Trophoblast cell (in vitro differentiated cells and primary cell): ENCODE results near the gene USP34.

Experiments used
- DNase-seq, 2 donors: peaks; one replicate each; pipeline ENCODE4 v3.0.0-alpha.2; 2016
- H2AFZ ChIP-seq: 2 replicates; pipeline ENCODE4 v1.6.1; 2013; ENCODE audit warnings: low read length, moderate library complexity, mild to moderate bottlenecking; ENCODE audit not compliant: insufficient read depth, poor library complexity
- H2AK5ac ChIP-seq: 2 replicates; pipeline ENCODE4 v1.6.1; 2013; ENCODE audit warnings: mild to moderate bottlenecking, low read length
- H2BK120ac ChIP-seq: 2 replicates; pipeline ENCODE4 v1.6.1; 2013; ENCODE audit warnings: low read length, mild to moderate bottlenecking, moderate library complexity; ENCODE audit not compliant: insufficient read depth, poor library complexity
- H2BK12ac ChIP-seq: 2 replicates; pipeline ENCODE4 v1.6.1; 2013; ENCODE audit warnings: mild to moderate bottlenecking, low read length, moderate library complexity
- H2BK5ac ChIP-seq: 2 replicates; pipeline ENCODE4 v1.6.1; 2013; ENCODE audit warnings: low read length, low read depth, moderate library complexity, mild to moderate bottlenecking; ENCODE audit not compliant: poor library complexity
- H3K14ac ChIP-seq: 2 replicates; pipeline ENCODE4 v1.6.1; 2013; ENCODE audit warnings: mild to moderate bottlenecking, low read length
- H3K18ac ChIP-seq: 2 replicates; pipeline ENCODE4 v1.6.1; 2013; ENCODE audit warnings: mild to moderate bottlenecking, low read length
- H3K23ac ChIP-seq: 2 replicates; pipeline ENCODE4 v1.6.1; 2013; ENCODE audit warnings: low read length
- H3K27ac ChIP-seq: 2 replicates; pipeline ENCODE4 v1.5.1; 2013; ENCODE audit warnings: low read depth, mild to moderate bottlenecking, inconsistent platforms, low read length, moderate library complexity
- H3K27me3 ChIP-seq: 2 replicates; pipeline ENCODE4 v1.6.1; 2013; ENCODE audit warnings: inconsistent platforms, mild to moderate bottlenecking, low read length, moderate library complexity; ENCODE audit not compliant: insufficient read depth
- H3K36me3 ChIP-seq, 2 experiments: 1 replicate in 1 of 2; 2 replicates in 1 of 2; pipeline ENCODE4 v1.6.1; 2013; ENCODE audit warnings: low read length in 2 of 2, mild to moderate bottlenecking in 2 of 2, moderate library complexity in 1 of 2; ENCODE audit not compliant: insufficient read depth in 2 of 2, control insufficient read depth in 1 of 2
- H3K4ac ChIP-seq: 2 replicates; pipeline ENCODE4 v1.6.1; 2013; ENCODE audit warnings: low read depth, mild to moderate bottlenecking, low read length, moderate library complexity
- H3K4me1 ChIP-seq, 2 experiments: 1 replicate in 1 of 2; 2 replicates in 1 of 2; pipeline ENCODE4 v1.6.1; 2013; ENCODE audit warnings: low read length in 2 of 2, mild to moderate bottlenecking in 2 of 2, moderate library complexity in 1 of 2; ENCODE audit not compliant: insufficient read depth in 2 of 2, control insufficient read depth in 1 of 2
- H3K4me2 ChIP-seq: 2 replicates; pipeline ENCODE4 v1.6.1; 2013; ENCODE audit warnings: inconsistent platforms, mild to moderate bottlenecking, low read length, moderate library complexity
- H3K4me3 ChIP-seq: 2 replicates; pipeline ENCODE4 v1.5.1; 2013; ENCODE audit warnings: mild to moderate bottlenecking, low read depth, low read length, inconsistent platforms
- H3K79me1 ChIP-seq: one replicate; pipeline ENCODE4 v1.6.1; 2013; ENCODE audit warnings: low read length
- H3K79me2 ChIP-seq: 2 replicates; pipeline ENCODE4 v1.6.1; 2013; ENCODE audit warnings: low read length, mild to moderate bottlenecking; ENCODE audit not compliant: control insufficient read depth, insufficient read depth, poor library complexity
- H3K9ac ChIP-seq: 2 replicates; pipeline ENCODE4 v1.6.1; 2013; ENCODE audit warnings: mild to moderate bottlenecking, low read length
- H3K9me3 ChIP-seq: 2 replicates; pipeline ENCODE4 v1.6.1; 2013; ENCODE audit warnings: low read depth, mild to moderate bottlenecking, control low read depth, inconsistent platforms, low read length; ENCODE audit not compliant: insufficient read depth
- H4K12ac ChIP-seq: 2 replicates; pipeline ENCODE4 v1.6.1; 2013; ENCODE audit warnings: low read depth, mild to moderate bottlenecking, low read length, moderate library complexity
- H4K8ac ChIP-seq: 2 replicates; pipeline ENCODE4 v1.6.1; 2013; ENCODE audit warnings: low read depth, mild to moderate bottlenecking, low read length, moderate library complexity
- H4K91ac ChIP-seq: one replicate; pipeline ENCODE4 v1.6.1; 2013; ENCODE audit warnings: low read depth, mild to moderate bottlenecking, low read length, moderate library complexity
- WGBS: extraction: QIAGEN DNeasy Blood & Tissue Kit; methylation state at CpG from one replicate; pipeline ENCODE4 v1.1.7; 2013; ENCODE audit warnings: missing lambda C conversion rate; ENCODE audit not compliant: insufficient read length, insufficient coverage; ENCODE audit errors: extremely low coverage; 5-methylcytosine and 5-hydroxymethylcytosine counted together

Gene USP34

GRCh38 chr2:61218076-61218816 lies 252.6 kb downstream of the USP34 start:
- Histone ChIP-seq H3K27me3 (no peaks in the 10 kb centered on the region), H2AFZ (no peak overlapping the region), H2AK5ac (no peak overlapping the region), H3K23ac (no peak overlapping the region), H3K79me1 (no peaks in the 10 kb centered on the region), H3K9ac (no peak overlapping the region), H2BK120ac (no peak overlapping the region), H4K12ac (no peak overlapping the region), H3K4ac (no peak overlapping the region), H2BK12ac (no peak overlapping the region), H3K27ac (no peak overlapping the region), H3K4me3 (no peak overlapping the region), H2BK5ac (no peak overlapping the region), H3K9me3 (no peaks in the 10 kb centered on the region), H4K91ac (no peak overlapping the region), H3K36me3 (peaks cover 13 to 19% of the 10 kb centered on the region in 2 experiments), H3K18ac (no peak overlapping the region), H4K8ac (no peak overlapping the region), H3K4me1 (no peaks in the 10 kb centered on the region), H3K79me2 (no peaks in the 10 kb centered on the region), H3K4me2 (no peak overlapping the region), H3K14ac (no peak overlapping the region)
- no CpG with 5 or more reads among the region's 4 CpGs for WGBS
- DNase-seq, result no peak

GRCh38 chr2:61214171-61214570 lies 256.7 kb downstream of the USP34 start:
- no peak overlapping the region for H3K18ac ChIP-seq
- no peak overlapping the region for H3K14ac ChIP-seq
- H3K23ac ChIP-seq, result no peak overlapping the region
- no peaks in the 10 kb centered on the region for H3K79me2 ChIP-seq
- no peak overlapping the region for H4K12ac ChIP-seq
- no peak overlapping the region for H3K4me2 ChIP-seq
- no peaks in the 10 kb centered on the region for H3K4me1 ChIP-seq
- no peaks in the 10 kb centered on the region for H3K9me3 ChIP-seq
- DNase-seq, result no peak
- peaks cover 9 to 14% of the 10 kb centered on the region in 2 experiments for H3K36me3 ChIP-seq
- H2AK5ac ChIP-seq, result no peak overlapping the region
- no peak overlapping the region for H2BK12ac ChIP-seq
- no peak overlapping the region for H4K8ac ChIP-seq
- no peak overlapping the region for H4K91ac ChIP-seq
- H3K27me3 ChIP-seq, result no peaks in the 10 kb centered on the region
- WGBS, result no CpG with 5 or more reads among the region's 4 CpGs
- no peak overlapping the region for H3K4ac ChIP-seq
- H2AFZ ChIP-seq, result no peak overlapping the region
- no peak overlapping the region for H3K27ac ChIP-seq
- H3K9ac ChIP-seq, result no peak overlapping the region
- no peak overlapping the region for H3K4me3 ChIP-seq
- no peaks in the 10 kb centered on the region for H3K79me1 ChIP-seq
- no peak overlapping the region for H2BK5ac ChIP-seq
- no peak overlapping the region for H2BK120ac ChIP-seq

GRCh38 chr2:61210332-61210981 lies 260.4 kb downstream of the USP34 start:
- Histone ChIP-seq H2BK120ac (no peak overlapping the region), H3K4me1 (no peaks in the 10 kb centered on the region), H3K79me2 (no peaks in the 10 kb centered on the region), H3K9me3 (no peaks in the 10 kb centered on the region), H2BK12ac (no peak overlapping the region), H3K4ac (no peak overlapping the region), H3K14ac (no peak overlapping the region), H2BK5ac (no peak overlapping the region), H3K4me2 (no peak overlapping the region), H3K79me1 (no peaks in the 10 kb centered on the region), H2AK5ac (no peak overlapping the region), H3K27ac (no peak overlapping the region), H3K9ac (no peak overlapping the region), H3K4me3 (no peak overlapping the region), H3K27me3 (no peaks in the 10 kb centered on the region), H4K8ac (no peak overlapping the region), H3K36me3 (peaks cover 7 to 19% of the 10 kb centered on the region in 2 experiments), H2AFZ (no peak overlapping the region), H4K91ac (no peak overlapping the region), H4K12ac (no peak overlapping the region), H3K18ac (no peak overlapping the region), H3K23ac (no peak overlapping the region)
- WGBS, result no CpG with 5 or more reads among the region's 5 CpGs
- DNase-seq, result peak; percentile 54 to 91

GRCh38 chr2:61205132-61205531 lies 265.8 kb downstream of the USP34 start:
- WGBS, result no CpG with 5 or more reads among the region's 7 CpGs
- Histone ChIP-seq H3K79me2 (no peaks in the 10 kb centered on the region), H3K9me3 (no peaks in the 10 kb centered on the region), H3K4me2 (no peak overlapping the region), H3K23ac (no peak overlapping the region), H3K36me3 (peaks cover 9 to 25% of the 10 kb centered on the region in 2 experiments), H3K4ac (no peak overlapping the region), H3K9ac (no peak overlapping the region), H2BK12ac (no peak overlapping the region), H3K14ac (no peak overlapping the region), H3K4me3 (no peak overlapping the region), H3K27ac (no peak overlapping the region), H4K91ac (no peak overlapping the region), H2AK5ac (no peak overlapping the region), H4K8ac (no peak overlapping the region), H2BK120ac (no peak overlapping the region), H3K27me3 (no peaks in the 10 kb centered on the region), H3K4me1 (no peaks in the 10 kb centered on the region), H2AFZ (no peak overlapping the region), H3K79me1 (no peaks in the 10 kb centered on the region), H4K12ac (no peak overlapping the region), H3K18ac (no peak overlapping the region), H2BK5ac (no peak overlapping the region)
- DNase-seq, result no peak
